ENCODE results near the gene SCAPER.

The SCAPER gene

DNA sequence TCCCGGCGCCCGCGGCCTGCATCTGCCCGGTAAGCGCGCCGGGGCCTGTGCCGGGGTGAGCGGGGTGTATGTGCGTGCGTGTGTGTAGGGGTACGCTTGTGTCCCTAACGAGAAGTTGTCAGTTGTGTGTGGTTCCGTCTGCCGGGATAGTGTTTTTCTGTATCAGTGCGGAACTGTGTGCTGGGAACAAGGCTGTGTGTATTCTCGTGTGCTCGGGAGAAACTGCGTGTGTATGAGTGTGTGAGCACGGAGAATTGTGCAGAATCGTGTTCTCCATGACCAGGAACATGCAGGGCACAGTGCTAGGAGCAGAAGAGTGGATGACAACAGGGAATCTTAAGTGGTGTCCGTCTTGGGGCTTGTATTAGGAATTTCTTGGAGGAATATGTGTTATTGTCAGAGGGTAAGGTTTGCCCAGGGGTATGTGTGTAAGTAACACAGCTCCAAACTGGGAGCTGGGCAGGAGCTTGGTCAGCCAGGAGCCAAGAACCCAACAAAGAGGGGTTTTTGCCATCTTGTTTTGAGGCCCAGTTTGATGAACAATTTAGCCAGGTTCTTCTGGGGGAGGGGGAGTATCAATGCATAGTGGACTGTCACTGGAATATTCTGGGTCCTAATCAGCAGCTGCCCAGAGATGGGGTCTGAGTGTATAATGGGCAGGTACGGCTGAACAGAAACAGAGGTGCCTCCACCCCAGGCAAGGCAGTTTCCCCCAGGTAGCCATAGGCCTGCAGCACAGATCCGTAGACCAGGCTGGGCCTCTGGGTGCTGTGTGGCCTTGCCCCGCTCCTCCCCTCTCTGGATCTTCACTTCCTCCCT, 566.4 kb downstream of the SCAPER start:
- no peak overlapping the region for H3K9ac ChIP-seq (ENCODE audit: low read depth in 1 of 2, low read length in 2 of 2)
- H3K4me3 ChIP-seq (ENCODE audit: low read depth in 1 of 2, low read length in 2 of 2): peak overlapping the region; percentile 42 to 61
- H3K4me1 ChIP-seq (ENCODE audit: control insufficient read depth in 1 of 2, insufficient read depth in 2 of 2, low read length in 2 of 2): peaks cover 28 to 66% of the 10 kb centered on the region in 2 donors
- no peaks in the 10 kb centered on the region for H3K9me3 ChIP-seq (ENCODE audit: control insufficient read depth in 1 of 2, low read length in 2 of 2)
- H3K27me3 ChIP-seq (ENCODE audit: control insufficient read depth in 1 of 2, insufficient read depth in 2 of 2, low read length in 2 of 2): peaks cover 87 to 92% of the 10 kb centered on the region in 2 donors
- H3K36me3 ChIP-seq (ENCODE audit: control insufficient read depth in 1 of 2, insufficient read depth in 2 of 2, low read length in 2 of 2): no peaks in the 10 kb centered on the region
- no peak overlapping the region for H3K27ac ChIP-seq (ENCODE audit: low read depth, low read length)

DNA sequence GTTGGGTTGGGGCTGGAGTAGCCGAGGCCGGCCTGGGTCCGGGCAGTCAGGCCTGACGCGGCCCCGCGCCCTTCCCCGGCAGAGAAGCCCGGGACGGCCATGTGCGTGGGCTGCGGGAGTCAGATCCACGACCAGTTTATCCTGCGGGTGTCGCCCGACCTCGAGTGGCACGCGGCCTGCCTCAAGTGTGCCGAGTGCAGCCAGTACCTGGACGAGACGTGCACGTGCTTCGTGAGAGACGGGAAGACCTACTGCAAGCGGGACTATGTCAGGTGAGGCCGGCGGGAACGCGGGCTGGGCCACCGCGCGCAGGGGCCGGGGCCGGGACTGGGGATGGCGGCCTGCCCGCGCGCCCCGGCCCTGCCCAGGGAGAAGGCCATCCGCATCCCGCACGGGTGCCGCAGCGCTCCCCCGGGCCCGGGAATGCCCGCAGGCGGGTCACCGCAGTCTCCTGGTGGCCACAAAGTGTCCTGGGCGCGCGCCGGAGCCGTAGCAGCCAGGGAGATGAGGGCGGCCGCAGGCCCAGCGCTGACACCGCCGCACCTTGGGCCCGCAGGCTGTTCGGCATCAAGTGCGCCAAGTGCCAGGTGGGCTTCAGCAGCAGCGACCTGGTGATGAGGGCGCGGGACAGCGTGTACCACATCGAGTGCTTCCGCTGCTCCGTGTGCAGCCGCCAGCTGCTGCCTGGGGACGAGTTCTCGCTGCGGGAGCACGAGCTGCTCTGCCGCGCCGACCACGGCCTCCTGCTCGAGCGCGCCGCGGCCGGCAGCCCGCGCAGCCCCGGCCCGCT, 567.2 kb downstream of the SCAPER start:
- Histone ChIP-seq H3K27me3 (ENCODE audit: control insufficient read depth in 1 of 2, insufficient read depth in 2 of 2, low read length in 2 of 2) (peaks cover 87 to 92% of the 10 kb centered on the region in 2 donors), H3K4me3 (ENCODE audit: low read depth in 1 of 2, low read length in 2 of 2) (peak overlapping the region; percentile 56 to 62), H3K27ac (ENCODE audit: low read depth, low read length) (no peak overlapping the region), H3K36me3 (ENCODE audit: control insufficient read depth in 1 of 2, insufficient read depth in 2 of 2, low read length in 2 of 2) (no peaks in the 10 kb centered on the region), H3K4me1 (ENCODE audit: control insufficient read depth in 1 of 2, insufficient read depth in 2 of 2, low read length in 2 of 2) (peaks cover 28 to 66% of the 10 kb centered on the region in 2 donors), H3K9me3 (ENCODE audit: control insufficient read depth in 1 of 2, low read length in 2 of 2) (no peaks in the 10 kb centered on the region), H3K9ac (ENCODE audit: low read depth in 1 of 2, low read length in 2 of 2) (no peak overlapping the region)

DNA sequence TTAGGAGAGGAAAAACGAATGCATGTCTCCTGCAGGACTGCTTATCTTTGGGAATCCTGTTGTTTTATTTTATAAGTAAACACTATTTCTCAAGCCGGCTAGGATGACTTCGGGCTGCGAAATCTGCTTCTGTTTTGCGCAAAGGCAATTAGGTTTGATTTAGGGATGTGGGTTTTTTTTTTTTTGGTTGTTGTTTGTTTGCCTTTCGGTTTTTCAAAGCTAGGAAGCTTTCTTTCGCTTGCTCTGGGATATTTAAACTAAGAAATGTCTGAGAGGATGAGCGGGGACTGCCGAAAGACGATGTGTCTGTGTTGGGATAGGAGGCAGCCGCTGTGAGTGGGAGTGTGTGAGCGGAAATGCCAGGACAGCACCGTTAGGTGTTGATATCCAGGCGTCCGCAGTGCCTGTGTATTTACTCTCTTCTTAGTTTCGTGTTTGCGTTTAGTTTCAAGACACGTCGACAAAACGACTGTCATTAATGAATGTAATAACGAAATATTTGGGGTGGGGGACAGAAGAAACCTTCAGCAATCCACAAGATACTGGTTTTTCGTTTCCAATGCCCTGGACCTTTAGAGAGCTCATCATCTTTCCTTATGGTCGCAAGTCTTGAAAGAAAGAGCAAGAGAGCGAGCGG, 568.0 kb downstream of the SCAPER start:
- H3K36me3 ChIP-seq (ENCODE audit: control insufficient read depth in 1 of 2, insufficient read depth in 2 of 2, low read length in 2 of 2): no peaks in the 10 kb centered on the region
- peak overlapping the region; percentile 56 to 62 for H3K4me3 ChIP-seq (ENCODE audit: low read depth in 1 of 2, low read length in 2 of 2)
- peak overlapping the region; percentile 7 for H3K27ac ChIP-seq (ENCODE audit: low read depth, low read length)
- H3K9me3 ChIP-seq (ENCODE audit: control insufficient read depth in 1 of 2, low read length in 2 of 2): no peaks in the 10 kb centered on the region
- peak overlapping the region in 1 of 2 donors; percentile 18 for H3K9ac ChIP-seq (ENCODE audit: low read depth in 1 of 2, low read length in 2 of 2)
- peaks cover 85 to 86% of the 10 kb centered on the region in 2 donors for H3K27me3 ChIP-seq (ENCODE audit: control insufficient read depth in 1 of 2, insufficient read depth in 2 of 2, low read length in 2 of 2)
- peaks cover 27 to 65% of the 10 kb centered on the region in 2 donors for H3K4me1 ChIP-seq (ENCODE audit: control insufficient read depth in 1 of 2, insufficient read depth in 2 of 2, low read length in 2 of 2)

DNA sequence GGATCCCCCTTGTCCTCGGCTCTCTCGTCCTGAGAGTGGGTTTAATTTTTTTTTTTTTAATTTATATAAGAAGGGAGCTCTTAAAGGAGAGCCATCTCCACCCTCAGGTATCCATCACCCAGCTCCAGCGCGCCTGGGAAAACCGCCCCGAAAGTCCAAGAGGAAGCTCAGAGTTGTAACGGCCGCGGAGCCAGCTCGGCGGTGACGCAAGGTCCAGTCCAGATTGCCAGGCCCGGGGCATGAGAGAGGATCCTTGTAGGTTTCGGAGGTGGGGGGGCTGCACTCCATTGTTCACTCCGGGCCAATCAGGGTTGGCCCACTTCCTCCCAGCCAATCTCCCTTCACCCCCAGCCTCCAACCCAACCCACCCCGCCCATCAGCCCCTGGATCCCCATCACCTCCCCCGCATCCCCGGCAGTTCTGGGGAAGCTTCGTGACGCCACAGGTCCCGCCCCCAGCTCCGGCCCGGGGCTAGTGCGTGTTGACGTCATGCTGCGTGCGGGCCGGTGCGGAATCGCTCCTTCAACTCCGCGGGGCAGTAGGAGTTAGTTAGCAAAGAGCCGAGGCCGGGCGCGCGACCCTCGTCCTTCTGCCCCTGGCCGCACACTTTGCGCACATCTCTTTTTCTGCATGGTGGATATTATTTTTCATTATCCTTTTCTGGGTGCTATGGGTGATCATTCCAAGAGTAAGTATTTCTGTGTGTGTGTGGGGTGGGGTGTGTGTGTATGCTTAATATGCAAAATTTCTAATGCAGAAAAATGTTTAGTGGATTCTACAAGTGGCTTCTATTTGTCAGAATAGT, 568.7 kb downstream of the SCAPER start, which contains the start of gene ISL2:
Gene ISL2, plus strand, starts transcription at position 520 of the 805 bp plus-strand sequence. Its CDS starts 111 bp downstream, at position 631.
- no peaks in the 10 kb centered on the region for H3K36me3 ChIP-seq (ENCODE audit: control insufficient read depth in 1 of 2, insufficient read depth in 2 of 2, low read length in 2 of 2)
- H3K27ac ChIP-seq (ENCODE audit: low read depth, low read length): peak within 1 kb of the TSS; percentile 7
- peak within 1 kb of the TSS; percentile 56 to 62 for H3K4me3 ChIP-seq (ENCODE audit: low read depth in 1 of 2, low read length in 2 of 2)
- H3K9me3 ChIP-seq (ENCODE audit: control insufficient read depth in 1 of 2, low read length in 2 of 2): no peaks in the 10 kb centered on the region
- H3K27me3 ChIP-seq (ENCODE audit: control insufficient read depth in 1 of 2, insufficient read depth in 2 of 2, low read length in 2 of 2): peaks cover 78 to 79% of the 10 kb centered on the region in 2 donors
- H3K4me1 ChIP-seq (ENCODE audit: control insufficient read depth in 1 of 2, insufficient read depth in 2 of 2, low read length in 2 of 2): peaks cover 22 to 57% of the 10 kb centered on the region in 2 donors
- peak within 1 kb of the TSS in 1 of 2 donors; percentile 18 for H3K9ac ChIP-seq (ENCODE audit: low read depth in 1 of 2, low read length in 2 of 2)

DNA sequence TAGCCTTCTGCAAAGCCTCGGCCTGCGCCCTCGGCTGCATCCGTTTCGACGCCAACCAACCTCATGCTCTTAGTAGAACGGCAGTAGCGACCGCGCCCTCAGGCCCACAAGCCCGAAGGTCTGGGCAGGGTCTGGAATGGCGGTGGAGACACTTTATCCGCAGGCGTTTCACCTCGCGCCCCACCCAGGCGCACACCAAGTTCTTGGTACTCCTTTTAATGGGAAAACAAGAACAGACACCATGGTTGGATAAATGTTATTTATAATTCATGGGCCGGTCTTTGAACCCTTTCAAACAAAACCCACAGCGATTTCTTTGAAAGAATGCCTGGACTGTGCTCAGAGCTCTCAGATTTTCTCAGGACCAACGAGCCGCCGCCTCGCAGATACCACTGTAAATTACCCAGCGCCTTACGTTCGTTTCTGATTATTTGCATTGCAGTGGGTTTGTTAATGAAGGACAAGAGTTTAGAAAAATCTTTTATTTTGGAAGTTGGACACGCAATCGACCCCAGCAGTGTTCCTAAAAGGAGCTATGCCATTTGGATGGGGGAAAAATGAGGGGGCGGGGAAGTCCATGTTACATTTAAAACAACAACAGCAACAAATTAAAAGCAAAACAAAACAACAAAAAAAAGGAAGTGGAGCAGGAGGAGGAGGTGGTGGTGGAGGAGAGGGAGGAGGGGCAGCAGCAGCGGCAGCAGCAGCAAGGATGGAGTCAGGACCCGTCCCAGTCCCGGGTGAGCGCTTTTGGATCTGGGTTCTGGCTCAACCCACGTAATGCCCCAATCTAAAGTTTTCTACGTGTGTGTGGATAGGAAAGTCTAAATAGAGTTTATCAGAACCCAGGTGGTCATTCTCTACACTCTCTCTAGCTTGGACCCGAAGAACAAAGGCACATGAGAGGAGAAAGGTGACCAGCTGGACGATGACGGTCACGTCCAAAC, 569.6 kb downstream of the SCAPER start:
- Histone ChIP-seq H3K27me3 (ENCODE audit: control insufficient read depth in 1 of 2, insufficient read depth in 2 of 2, low read length in 2 of 2) (peaks cover 70 to 72% of the 10 kb centered on the region in 2 donors), H3K9ac (ENCODE audit: low read depth in 1 of 2, low read length in 2 of 2) (no peak overlapping the region), H3K4me3 (ENCODE audit: low read depth in 1 of 2, low read length in 2 of 2) (peak overlapping the region; percentile 5 to 62), H3K27ac (ENCODE audit: low read depth, low read length) (no peak overlapping the region), H3K4me1 (ENCODE audit: control insufficient read depth in 1 of 2, insufficient read depth in 2 of 2, low read length in 2 of 2) (peaks cover 17 to 49% of the 10 kb centered on the region in 2 donors), H3K9me3 (ENCODE audit: control insufficient read depth in 1 of 2, low read length in 2 of 2) (no peaks in the 10 kb centered on the region), H3K36me3 (ENCODE audit: control insufficient read depth in 1 of 2, insufficient read depth in 2 of 2, low read length in 2 of 2) (no peaks in the 10 kb centered on the region)

DNA sequence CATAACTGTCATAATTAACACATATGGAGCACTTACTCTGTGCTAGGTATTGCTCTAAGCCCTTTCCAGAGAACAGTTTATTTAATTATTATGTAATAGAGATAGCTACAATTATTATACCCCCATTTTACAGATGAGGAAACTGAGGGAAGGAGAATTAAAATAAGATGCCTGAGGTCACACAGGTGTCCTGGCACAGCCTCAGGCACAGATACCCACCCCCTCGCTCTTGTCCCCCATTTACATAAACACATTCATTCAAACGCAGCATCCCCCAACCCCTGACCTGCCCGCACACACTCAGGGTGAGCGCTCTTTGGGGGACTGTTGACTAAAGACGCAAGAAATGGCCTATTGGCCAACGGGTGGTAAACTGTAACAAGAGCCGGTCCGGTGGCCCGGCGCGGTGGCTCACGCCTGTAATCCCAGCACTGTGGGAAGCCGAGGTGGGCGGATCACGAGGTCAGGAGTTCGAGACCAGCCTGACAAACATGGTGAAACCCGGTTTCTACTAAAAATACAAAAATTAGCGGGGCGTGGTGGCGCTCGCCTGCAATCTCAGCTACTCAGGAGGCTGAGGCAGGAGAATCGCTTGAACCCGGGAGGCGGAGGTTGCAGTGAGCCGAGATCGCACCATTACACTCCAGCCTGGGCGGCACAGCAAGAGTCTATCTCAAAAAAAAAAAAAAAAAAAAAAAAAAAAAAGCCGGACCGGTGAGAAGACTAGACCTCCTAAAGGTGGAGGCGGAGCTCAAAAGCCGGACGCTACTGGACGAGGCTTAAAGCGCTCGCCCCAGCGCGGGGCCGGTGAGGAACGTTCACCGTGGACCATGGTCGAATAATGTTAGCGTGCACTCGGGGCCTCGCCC, 570.5 kb downstream of the SCAPER start:
- H3K36me3 ChIP-seq (ENCODE audit: control insufficient read depth in 1 of 2, insufficient read depth in 2 of 2, low read length in 2 of 2): no peaks in the 10 kb centered on the region
- H3K9me3 ChIP-seq (ENCODE audit: control insufficient read depth in 1 of 2, low read length in 2 of 2): no peaks in the 10 kb centered on the region
- no peak overlapping the region for H3K27ac ChIP-seq (ENCODE audit: low read depth, low read length)
- H3K4me3 ChIP-seq (ENCODE audit: low read depth in 1 of 2, low read length in 2 of 2): peak overlapping the region in 1 of 2 donors; percentile 62
- H3K27me3 ChIP-seq (ENCODE audit: control insufficient read depth in 1 of 2, insufficient read depth in 2 of 2, low read length in 2 of 2): peaks cover 62 to 63% of the 10 kb centered on the region in 2 donors
- no peak overlapping the region for H3K9ac ChIP-seq (ENCODE audit: low read depth in 1 of 2, low read length in 2 of 2)
- peaks cover 13 to 40% of the 10 kb centered on the region in 2 donors for H3K4me1 ChIP-seq (ENCODE audit: control insufficient read depth in 1 of 2, insufficient read depth in 2 of 2, low read length in 2 of 2)

DNA sequence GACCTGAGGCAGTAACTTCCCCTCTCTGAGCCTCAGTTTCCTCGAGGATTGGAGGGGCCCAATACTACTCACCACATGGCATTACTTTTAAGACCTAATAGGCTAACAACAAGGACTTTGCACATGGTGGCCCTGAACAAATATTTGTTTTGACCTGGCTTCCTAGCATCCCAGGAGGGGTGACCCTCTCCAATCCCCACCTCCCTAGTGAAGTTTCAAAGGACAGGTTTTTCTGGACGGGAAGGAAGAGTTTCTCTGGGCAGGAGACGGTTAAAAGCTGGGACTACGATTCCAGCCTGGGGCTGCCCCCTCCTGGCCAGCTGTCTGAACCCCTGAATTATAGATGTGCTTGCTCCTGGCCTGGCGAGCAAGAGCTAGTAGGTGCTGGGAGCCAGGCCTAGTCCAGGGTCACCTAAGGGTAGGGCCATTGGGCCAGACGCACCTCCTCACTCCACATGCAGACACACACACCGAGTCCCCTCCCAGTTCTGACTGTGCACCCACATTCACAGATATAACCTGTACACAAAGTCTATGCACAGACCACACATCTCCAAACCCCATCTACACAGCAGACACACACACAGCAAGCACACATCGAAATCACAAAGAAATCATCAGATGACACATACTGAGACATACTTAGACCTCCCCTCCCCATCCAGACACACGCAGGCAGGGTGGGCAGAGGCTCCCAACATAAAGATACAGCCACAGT, 571.3 kb downstream of the SCAPER start:
- peaks cover 54 to 55% of the 10 kb centered on the region in 2 donors for H3K27me3 ChIP-seq (ENCODE audit: control insufficient read depth in 1 of 2, insufficient read depth in 2 of 2, low read length in 2 of 2)
- no peak overlapping the region for H3K4me3 ChIP-seq (ENCODE audit: low read depth in 1 of 2, low read length in 2 of 2)
- H3K27ac ChIP-seq (ENCODE audit: low read depth, low read length): no peak overlapping the region
- no peak overlapping the region for H3K9ac ChIP-seq (ENCODE audit: low read depth in 1 of 2, low read length in 2 of 2)
- peaks cover 13 to 34% of the 10 kb centered on the region in 2 donors for H3K4me1 ChIP-seq (ENCODE audit: control insufficient read depth in 1 of 2, insufficient read depth in 2 of 2, low read length in 2 of 2)
- H3K9me3 ChIP-seq (ENCODE audit: control insufficient read depth in 1 of 2, low read length in 2 of 2): no peaks in the 10 kb centered on the region
- no peaks in the 10 kb centered on the region for H3K36me3 ChIP-seq (ENCODE audit: control insufficient read depth in 1 of 2, insufficient read depth in 2 of 2, low read length in 2 of 2)

DNA sequence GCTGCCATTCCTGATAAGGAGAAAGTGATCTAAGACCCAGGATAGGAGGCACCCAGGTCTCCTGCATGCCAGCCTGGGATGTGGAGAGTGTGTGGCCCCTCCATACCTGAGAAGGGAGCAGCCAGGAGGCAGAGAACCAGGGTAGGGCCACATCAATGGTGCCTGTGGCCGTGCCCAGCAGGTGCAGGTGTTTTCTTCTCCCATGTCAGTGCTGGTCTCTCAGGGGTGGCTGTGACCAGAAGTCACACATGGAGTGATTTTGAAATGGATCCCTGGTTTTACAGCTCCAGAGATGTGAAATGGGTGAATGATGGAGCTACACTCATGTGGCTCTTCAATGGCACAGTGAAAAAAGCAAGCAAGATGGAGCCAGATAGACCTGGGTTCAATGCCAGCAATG, 571.8 kb downstream of the SCAPER start:
- Histone ChIP-seq H3K9me3 (ENCODE audit: control insufficient read depth in 1 of 2, low read length in 2 of 2) (no peaks in the 10 kb centered on the region), H3K27me3 (ENCODE audit: control insufficient read depth in 1 of 2, insufficient read depth in 2 of 2, low read length in 2 of 2) (peaks cover 48 to 50% of the 10 kb centered on the region in 2 donors), H3K27ac (ENCODE audit: low read depth, low read length) (no peak overlapping the region), H3K36me3 (ENCODE audit: control insufficient read depth in 1 of 2, insufficient read depth in 2 of 2, low read length in 2 of 2) (no peaks in the 10 kb centered on the region), H3K4me1 (ENCODE audit: control insufficient read depth in 1 of 2, insufficient read depth in 2 of 2, low read length in 2 of 2) (peaks cover 13 to 29% of the 10 kb centered on the region in 2 donors), H3K4me3 (ENCODE audit: low read depth in 1 of 2, low read length in 2 of 2) (no peak overlapping the region), H3K9ac (ENCODE audit: low read depth in 1 of 2, low read length in 2 of 2) (no peak overlapping the region)
